OCI-LY7 (cell line): ENCODE data around the gene OR1K1.
"Not testable (repeated sequence)": the region's sequence is repeated elsewhere in the genome, so short reads cannot be mapped to it uniquely, and the experiment has no call there.

Experiments
- CTCF ChIP-seq: fragments of 200-600 bp; sonication (generic); conservative IDR thresholded peaks from 2 replicates; pipeline ENCODE4 v1.5.1; 2014; ENCODE audit warnings: mild to moderate bottlenecking, antibody characterized with exemption, low read length, moderate library complexity, mixed read lengths
- EZH2phosphoT487 ChIP-seq: fragments of 200-600 bp; sonication (generic); IDR thresholded peaks from 2 replicates; pipeline ENCODE4 v1.6.1; 2018; ENCODE audit warnings: low read depth, borderline replicate concordance, mild to moderate bottlenecking, mixed run types, antibody characterized with exemption, low read length, moderate library complexity, mixed read lengths

- TF ChIP-seq CTCF, EZH2phosphoT487: not testable (repeated sequence)
Observed at GRCh38 chr9:122809261-122809660, 9.3 kb downstream of the OR1K1 start.
